Activated T-helper 1 cell treated with anti-CD3 and anti-CD28 coated beads, Interleukin-2, amount 50 U/mL, for 16 hours (primary cell): Measurements from ENCODE around the gene PLEKHA5.
"Not testable (repeated sequence)": the region's sequence is repeated elsewhere in the genome, so short reads cannot be mapped to it uniquely, and the experiment has no call there.

Experiments
- DNase-seq, 2 donors: peaks; one replicate each; pipeline ENCODE4 v3.0.0-alpha.2; 2020; ENCODE audit warnings: low read depth in 1 of 2, low spot score in 1 of 2

PLEKHA5 gene

GRCh38 chr12:19167708-19168107 lies 38.2 kb downstream of the PLEKHA5 start:
- no peak for DNase-seq

GRCh38 chr12:19168644-19169043 lies 39.1 kb downstream of the PLEKHA5 start:
- DNase-seq: no peak

GRCh38 chr12:19169222-19169621 lies 39.7 kb downstream of the PLEKHA5 start:
- no peak for DNase-seq

GRCh38 chr12:19170286-19170685 lies 40.8 kb downstream of the PLEKHA5 start:
- DNase-seq: not testable (repeated sequence)

- no peak for DNase-seq
Observed at GRCh38 chr12:19171731-19172130, 42.2 kb downstream of the PLEKHA5 start.

GRCh38 chr12:19177754-19178153 lies 48.2 kb downstream of the PLEKHA5 start:
- no peak for DNase-seq

GRCh38 chr12:19179986-19180385 lies 50.5 kb downstream of the PLEKHA5 start:
- no peak for DNase-seq

- no peak for DNase-seq
Observed at GRCh38 chr12:19181666-19182426, 52.3 kb downstream of the PLEKHA5 start.

GRCh38 chr12:19183121-19183838 lies 53.7 kb downstream of the PLEKHA5 start:
- no peak for DNase-seq

- no peak for DNase-seq
Observed at GRCh38 chr12:19185262-19185929, 55.9 kb downstream of the PLEKHA5 start.

- no peak for DNase-seq
Observed at GRCh38 chr12:19186722-19187661, 57.5 kb downstream of the PLEKHA5 start.

- DNase-seq: no peak
Observed at GRCh38 chr12:19189522-19189921, 60.0 kb downstream of the PLEKHA5 start.

GRCh38 chr12:19190292-19191031 lies 60.9 kb downstream of the PLEKHA5 start:
- no peak for DNase-seq

GRCh38 chr12:19191089-19191488 lies 61.6 kb downstream of the PLEKHA5 start:
- DNase-seq: no peak

- DNase-seq: no peak
Observed at GRCh38 chr12:19191563-19191962, 62.0 kb downstream of the PLEKHA5 start.

- DNase-seq: no peak
Observed at GRCh38 chr12:19192710-19193109, 63.2 kb downstream of the PLEKHA5 start.

- no peak for DNase-seq
Observed at GRCh38 chr12:19194963-19195362, 65.4 kb downstream of the PLEKHA5 start.

GRCh38 chr12:19196959-19197630 lies 67.6 kb downstream of the PLEKHA5 start:
- no peak for DNase-seq

GRCh38 chr12:19198272-19198671 lies 68.7 kb downstream of the PLEKHA5 start:
- no peak for DNase-seq

GRCh38 chr12:19199332-19199731 lies 69.8 kb downstream of the PLEKHA5 start:
- DNase-seq: no peak
